Skeletal muscle tissue (tissue), 4 donors: Measurements from ENCODE around the gene DACH1. TPM values are rescaled to one million over a fixed set of nuclear protein-coding genes. Genes with fewer than 3 reads are reported as not detected.
"Not testable (repeated sequence)": the region's sequence is repeated elsewhere in the genome, so short reads cannot be mapped to it uniquely, and the experiment has no call there.

ENCODE experiments used
- H3K27ac ChIP-seq: one replicate; pipeline ENCODE4 v1.7.0; 2013; ENCODE audit warnings: mild to moderate bottlenecking, low read depth, low read length, inconsistent platforms
- H3K27me3 ChIP-seq, 3 donors: one replicate each; pipeline ENCODE4 v1.7.0; 2013; ENCODE audit warnings: low read length in 3 of 3; ENCODE audit not compliant: control insufficient read depth in 3 of 3, insufficient read depth in 3 of 3
- H3K36me3 ChIP-seq, 3 donors: one replicate each; pipeline ENCODE4 v1.7.0; 2013; ENCODE audit warnings: low read length in 3 of 3; ENCODE audit not compliant: control insufficient read depth in 3 of 3, insufficient read depth in 3 of 3
- H3K4me1 ChIP-seq, 3 donors: one replicate each; pipeline ENCODE4 v1.7.0; 2013; ENCODE audit warnings: low read length in 3 of 3, mild to moderate bottlenecking in 3 of 3; ENCODE audit not compliant: control insufficient read depth in 3 of 3, insufficient read depth in 3 of 3
- H3K4me3 ChIP-seq, 3 donors: one replicate each; pipeline ENCODE4 v1.7.0; 2013; ENCODE audit warnings: low read length in 3 of 3
- H3K9ac ChIP-seq, 3 donors: one replicate each; pipeline ENCODE4 v1.7.0; 2013; ENCODE audit warnings: low read length in 3 of 3, mild to moderate bottlenecking in 3 of 3, moderate library complexity in 2 of 3, low read depth in 1 of 3
- H3K9me3 ChIP-seq, 3 donors: one replicate each; pipeline ENCODE4 v1.7.0; 2013; ENCODE audit warnings: low read length in 3 of 3; ENCODE audit not compliant: control insufficient read depth in 3 of 3
- total RNA-seq: library from RNA; depleted of rRNA; stranded (reverse); fragments of >200 nt; gene quantifications from one replicate; pipeline ENCODE4 v1.2.3, GENCODE V29; 2014
- donor health status: Osteomylitis.

The DACH1 gene
- total RNA-seq, 1 donor from 2014 or later = 6.8 TPM

- Histone ChIP-seq H3K27me3 (no peaks in the 10 kb centered on the region), H3K9me3 (no peaks in the 10 kb centered on the region), H3K4me1 (no peaks in the 10 kb centered on the region), H3K27ac (no peak overlapping the region), H3K9ac (no peak overlapping the region), H3K4me3 (no peak overlapping the region), H3K36me3 (no peaks in the 10 kb centered on the region)
Measured at GRCh38 chr13:71787414-71787813, 79.6 kb downstream of the DACH1 start.

DNA sequence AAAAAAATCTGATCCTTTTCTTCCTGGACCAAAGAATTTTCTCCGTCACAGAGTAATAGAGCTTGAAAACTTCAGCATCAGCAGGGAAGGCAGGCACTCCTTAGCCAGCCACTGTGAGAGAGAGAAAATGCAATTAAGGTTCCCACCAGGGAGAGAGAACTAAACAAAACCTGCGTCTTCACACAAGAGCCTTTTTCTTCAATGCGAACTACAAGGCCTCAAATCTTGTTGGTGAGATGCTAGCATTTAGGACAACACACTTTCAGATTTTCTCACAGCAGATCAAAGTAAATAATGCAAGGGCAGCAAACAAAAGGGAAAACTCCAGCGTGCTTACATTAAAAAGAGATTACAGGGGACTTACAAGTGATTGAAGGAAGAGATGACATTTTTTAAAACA, 80.1 kb downstream of the DACH1 start:
- no peak overlapping the region for H3K27ac ChIP-seq
- no peaks in the 10 kb centered on the region for H3K36me3 ChIP-seq
- no peaks in the 10 kb centered on the region for H3K9me3 ChIP-seq
- H3K4me3 ChIP-seq = no peak overlapping the region
- no peaks in the 10 kb centered on the region for H3K4me1 ChIP-seq
- no peaks in the 10 kb centered on the region for H3K27me3 ChIP-seq
- H3K9ac ChIP-seq = no peak overlapping the region

GRCh38 chr13:71785361-71785760, 81.6 kb downstream of the DACH1 start:
- Histone ChIP-seq H3K9ac (no peak overlapping the region), H3K27ac (no peak overlapping the region), H3K36me3 (no peaks in the 10 kb centered on the region), H3K9me3 (no peaks in the 10 kb centered on the region), H3K4me3 (no peak overlapping the region), H3K27me3 (no peaks in the 10 kb centered on the region), H3K4me1 (no peaks in the 10 kb centered on the region)

DNA sequence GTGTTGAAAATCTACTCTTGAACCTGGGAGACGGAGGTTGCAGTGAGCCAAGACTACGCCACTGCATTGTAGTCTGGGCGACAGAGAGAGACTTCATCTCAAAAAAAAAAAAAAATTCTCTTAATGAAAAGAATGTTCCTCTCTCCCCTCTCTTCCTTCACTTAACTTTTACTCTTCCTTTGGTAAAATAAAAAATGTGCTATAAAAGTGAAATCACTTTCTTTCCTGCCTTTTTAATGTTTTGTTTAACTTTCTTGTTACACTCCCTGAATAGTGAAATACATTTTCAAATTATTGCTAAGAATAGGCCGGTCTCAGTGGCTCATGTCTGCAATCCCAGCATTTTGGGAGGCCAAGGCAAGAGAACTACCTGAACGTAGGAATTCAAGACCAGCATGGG, 86.5 kb downstream of the DACH1 start:
- no peaks in the 10 kb centered on the region for H3K4me1 ChIP-seq
- H3K9me3 ChIP-seq = no peaks in the 10 kb centered on the region
- no peaks in the 10 kb centered on the region for H3K36me3 ChIP-seq
- no peak overlapping the region for H3K4me3 ChIP-seq
- no peak overlapping the region for H3K9ac ChIP-seq
- H3K27ac ChIP-seq = no peak overlapping the region
- no peaks in the 10 kb centered on the region for H3K27me3 ChIP-seq

DNA sequence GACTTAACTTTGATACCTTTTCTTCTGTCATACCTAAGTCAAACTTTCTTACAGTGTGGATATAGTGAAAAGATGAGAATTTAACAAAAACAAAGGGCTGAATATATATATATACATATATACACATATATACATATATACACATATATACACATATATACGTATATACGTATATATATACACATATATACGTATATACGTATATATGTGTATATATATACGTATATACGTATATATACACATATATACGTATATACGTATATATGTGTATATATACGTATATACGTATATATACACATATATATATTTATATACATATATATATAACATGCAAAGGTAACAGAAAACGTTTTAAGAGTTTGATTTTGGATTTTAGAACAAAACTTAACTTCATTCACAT, 88.0 kb downstream of the DACH1 start:
- not testable (repeated sequence) for H3K36me3 ChIP-seq, H3K27me3 ChIP-seq, H3K9ac ChIP-seq, H3K4me1 ChIP-seq, H3K9me3 ChIP-seq, H3K27ac ChIP-seq, H3K4me3 ChIP-seq

DNA sequence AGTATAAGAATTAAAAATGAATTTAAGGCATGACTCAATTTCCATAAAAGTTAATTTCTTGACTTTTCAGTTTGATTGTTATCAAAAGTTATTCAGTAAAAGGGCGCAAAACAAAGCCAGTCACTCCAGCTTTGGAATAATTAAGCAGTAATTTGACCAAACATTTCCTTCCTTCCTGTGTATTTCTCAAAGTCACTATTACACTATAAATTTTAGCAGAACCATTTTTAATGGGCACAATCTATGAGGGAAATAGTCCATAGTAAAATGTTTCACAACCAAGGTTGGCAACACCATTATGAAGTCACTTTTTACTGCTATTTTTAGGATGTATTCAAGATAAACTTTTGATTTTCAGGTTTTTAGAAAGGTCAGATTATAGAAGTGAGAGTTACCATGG, 91.0 kb downstream of the DACH1 start:
- Histone ChIP-seq H3K36me3 (no peaks in the 10 kb centered on the region), H3K27ac (no peak overlapping the region)

DNA sequence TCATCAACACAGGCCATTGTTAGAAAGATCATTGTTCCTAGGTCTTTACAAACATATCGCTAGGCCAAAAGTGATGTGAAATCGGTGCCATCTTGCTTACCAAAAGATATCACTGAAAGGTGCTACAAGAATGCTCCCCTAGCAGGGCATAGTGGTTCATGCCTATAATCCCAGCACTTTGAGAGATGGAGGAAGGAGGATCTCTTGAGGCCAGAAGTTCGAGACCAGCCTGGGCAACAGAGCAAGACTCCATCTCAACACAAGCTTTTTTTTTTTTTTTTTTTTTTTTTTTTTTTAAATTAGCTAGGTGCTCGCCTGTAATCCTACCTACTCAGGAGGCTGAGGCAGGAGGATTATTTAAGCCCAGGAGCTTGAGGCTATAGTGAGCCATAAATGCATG, 92.1 kb downstream of the DACH1 start:
- no peak overlapping the region for H3K9ac ChIP-seq
- no peak overlapping the region for H3K4me3 ChIP-seq
- no peaks in the 10 kb centered on the region for H3K9me3 ChIP-seq
- no peaks in the 10 kb centered on the region for H3K36me3 ChIP-seq
- no peaks in the 10 kb centered on the region for H3K27me3 ChIP-seq
- no peak overlapping the region for H3K27ac ChIP-seq
- no peaks in the 10 kb centered on the region for H3K4me1 ChIP-seq

More for the DNA sequence above, 91.0 kb downstream of the DACH1 start:
- Histone ChIP-seq H3K27me3 (no peaks in the 10 kb centered on the region), H3K4me3 (no peak overlapping the region), H3K9me3 (no peaks in the 10 kb centered on the region), H3K4me1 (no peaks in the 10 kb centered on the region), H3K9ac (no peak overlapping the region)

- Histone ChIP-seq H3K27ac (no peak overlapping the region), H3K9ac (no peak overlapping the region), H3K36me3 (no peaks in the 10 kb centered on the region), H3K4me1 (no peaks in the 10 kb centered on the region), H3K27me3 (no peaks in the 10 kb centered on the region), H3K9me3 (no peaks in the 10 kb centered on the region), H3K4me3 (no peak overlapping the region)
Measured at GRCh38 chr13:71773531-71773930, 93.5 kb downstream of the DACH1 start.

GRCh38 chr13:71772361-71772760, 94.6 kb downstream of the DACH1 start:
- Histone ChIP-seq H3K4me1 (no peaks in the 10 kb centered on the region), H3K4me3 (no peak overlapping the region), H3K27ac (no peak overlapping the region), H3K27me3 (no peaks in the 10 kb centered on the region), H3K9ac (no peak overlapping the region), H3K36me3 (no peaks in the 10 kb centered on the region), H3K9me3 (no peaks in the 10 kb centered on the region)

- Histone ChIP-seq H3K9ac (no peak overlapping the region), H3K4me1 (no peaks in the 10 kb centered on the region), H3K4me3 (no peak overlapping the region), H3K27ac (no peak overlapping the region), H3K36me3 (no peaks in the 10 kb centered on the region), H3K27me3 (no peaks in the 10 kb centered on the region), H3K9me3 (no peaks in the 10 kb centered on the region)
Measured at GRCh38 chr13:71771144-71771543, 95.9 kb downstream of the DACH1 start.

GRCh38 chr13:71770710-71771109, 96.3 kb downstream of the DACH1 start:
- no peak overlapping the region for H3K27ac ChIP-seq
- H3K27me3 ChIP-seq = no peaks in the 10 kb centered on the region
- H3K4me1 ChIP-seq = no peaks in the 10 kb centered on the region
- H3K9me3 ChIP-seq = no peaks in the 10 kb centered on the region
- no peaks in the 10 kb centered on the region for H3K36me3 ChIP-seq
- H3K4me3 ChIP-seq = no peak overlapping the region
- no peak overlapping the region for H3K9ac ChIP-seq
